CD14-positive monocyte (primary cell): Measurements from ENCODE around the gene ZMYND10. TPM values are rescaled to one million over a fixed set of nuclear protein-coding genes. Genes with fewer than 3 reads are reported as not detected.
A peak's percentile ranks its signal among the peaks of the same experiment; 100 is the strongest.

Source experiments
- DNase-seq, 3 donors: peaks; one replicate each; pipeline ENCODE4 v3.0.0-alpha.2; 2011 to 2022
- H2AFZ ChIP-seq: 2 replicates; pipeline ENCODE4 v1.6.0; 2012; ENCODE audit warnings: mild to moderate bottlenecking, low read depth, low read length, inconsistent platforms; ENCODE audit not compliant: insufficient read depth, poor library complexity, severe bottlenecking
- H3K27ac ChIP-seq, 2 donors: 1 replicate in 1 of 2; 2 replicates in 1 of 2; pipeline ENCODE4 v1.5.1; 2012 to 2013; ENCODE audit warnings: low read length in 2 of 2, control low read depth in 1 of 2, inconsistent platforms in 1 of 2, low read depth in 1 of 2, mild to moderate bottlenecking in 1 of 2
- H3K27me3 ChIP-seq, 2 donors: one replicate each; pipeline versions ENCODE4 v1.6.0 to v1.6.1; 2011 to 2013; ENCODE audit warnings: low read length in 2 of 2; ENCODE audit not compliant: control insufficient read depth in 2 of 2, insufficient read depth in 2 of 2
- H3K36me3 ChIP-seq, 2 donors: replicated peaks in 1 of 2; 1 replicate in 1 of 2; 2 replicates in 1 of 2; pipeline versions ENCODE4 v1.5.1 to v1.6.1; 2012 to 2013; ENCODE audit warnings: low read length in 2 of 2, control low read depth in 1 of 2, inconsistent platforms in 1 of 2, mild to moderate bottlenecking in 1 of 2; ENCODE audit not compliant: insufficient read depth in 2 of 2, control insufficient read depth in 1 of 2
- H3K4me1 ChIP-seq, 2 donors: 1 replicate in 1 of 2; 2 replicates in 1 of 2; pipeline versions ENCODE4 v1.5.1 to v1.6.1; 2012 to 2013; ENCODE audit warnings: low read length in 2 of 2, control low read depth in 1 of 2, inconsistent platforms in 1 of 2, mild to moderate bottlenecking in 1 of 2, moderate library complexity in 1 of 2; ENCODE audit not compliant: insufficient read depth in 2 of 2, control insufficient read depth in 1 of 2
- H3K4me2 ChIP-seq: replicated peaks from 2 replicates; pipeline ENCODE3; 2012; ENCODE audit warnings: low read length, moderate library complexity, mild to moderate bottlenecking; ENCODE audit not compliant: poor library complexity, severe bottlenecking; ENCODE audit errors: extremely low read depth
- H3K4me3 ChIP-seq, 3 experiments: fragments of 200-600 bp in 1 of 3; sonication (generic) in 1 of 3; replicated peaks in 1 of 3; 1 replicate in 2 of 3; 2 replicates in 1 of 3; pipeline ENCODE4 v1.5.1; 2011 to 2013; ENCODE audit warnings: low read length in 3 of 3, mild to moderate bottlenecking in 3 of 3, control low read depth in 2 of 3, low read depth in 2 of 3, inconsistent platforms in 1 of 3, moderate library complexity in 1 of 3
- H3K79me2 ChIP-seq: 2 replicates; pipeline ENCODE4 v1.6.0; 2012; ENCODE audit warnings: mild to moderate bottlenecking, control low read depth, inconsistent platforms, low read length, moderate library complexity; ENCODE audit not compliant: insufficient read depth
- H3K9ac ChIP-seq: 2 replicates; pipeline ENCODE4 v1.6.0; 2017; ENCODE audit warnings: low read length, mild to moderate bottlenecking; ENCODE audit not compliant: insufficient read depth, poor library complexity, severe bottlenecking
- H3K9me3 ChIP-seq, 2 donors: replicated peaks in 1 of 2; 1 replicate in 1 of 2; 2 replicates in 1 of 2; pipeline versions ENCODE4 v1.5.1 to v1.6.1; 2012 to 2013; ENCODE audit warnings: low read length in 2 of 2, control low read depth in 1 of 2; ENCODE audit not compliant: control insufficient read depth in 1 of 2, insufficient read depth in 1 of 2
- H4K20me1 ChIP-seq: 2 replicates; pipeline ENCODE4 v1.6.0; 2012; ENCODE audit warnings: mild to moderate bottlenecking, low read length, control low read depth, moderate library complexity; ENCODE audit not compliant: insufficient read depth
- H3K27ac Mint-ChIP-seq, 7 donors: one replicate each; pipeline ENCODE4 v1.8.0; 2020; ENCODE audit warnings: mild to moderate bottlenecking in 7 of 7, mixed read lengths in 7 of 7, moderate library complexity in 6 of 7, inconsistent platforms in 2 of 7
- H3K27me3 Mint-ChIP-seq, 3 donors: one replicate each; pipeline ENCODE4 v1.8.0; 2021 to 2022; ENCODE audit warnings: low read depth in 3 of 3, mild to moderate bottlenecking in 3 of 3, mixed read lengths in 3 of 3, moderate library complexity in 3 of 3, inconsistent platforms in 1 of 3
- H3K36me3 Mint-ChIP-seq, 2 donors: one replicate each; pipeline ENCODE4 v1.8.0; 2020; ENCODE audit warnings: mixed read lengths in 2 of 2, inconsistent platforms in 1 of 2, mild to moderate bottlenecking in 1 of 2
- H3K4me1 Mint-ChIP-seq: one replicate; pipeline ENCODE4 v1.8.0; 2020; ENCODE audit warnings: mild to moderate bottlenecking, mixed read lengths
- H3K4me3 Mint-ChIP-seq, 2 donors: one replicate each; pipeline ENCODE4 v1.8.0; 2020; ENCODE audit warnings: mild to moderate bottlenecking in 2 of 2, mixed read lengths in 2 of 2, moderate library complexity in 1 of 2
- H3K9me3 Mint-ChIP-seq, 7 donors: one replicate each; pipeline ENCODE4 v1.8.0; 2020 to 2022; ENCODE audit warnings: mixed read lengths in 7 of 7, mild to moderate bottlenecking in 6 of 7, moderate library complexity in 6 of 7, inconsistent platforms in 2 of 7
- CTCF ChIP-seq: fragments of 200-600 bp; IDR thresholded peaks from one replicate; pipeline ENCODE4 v1.8.0; 2022; ENCODE audit warnings: antibody characterized with exemption, mild to moderate bottlenecking
- WGBS: methylation state at CpG from one replicate; pipeline ENCODE4 v1.1.5; 2013; ENCODE audit warnings: missing lambda C conversion rate; ENCODE audit not compliant: insufficient coverage; 5-methylcytosine and 5-hydroxymethylcytosine counted together
- intact Hi-C, 2 donors: fragments of 100-400 bp; cut with micrococcal nuclease; formaldehyde crosslinking; loops; one replicate each; pipeline versions ENCODE4 v1.15.0 to v1.15.1; 2023
- polyA plus RNA-seq, 3 donors: library from polyadenylated mRNA; depleted of rRNA in 1 of 3; unstranded in 2 of 3; stranded (reverse) in 1 of 3; fragments of 300-500 nt in 2 of 3; fragments of >200 nt in 1 of 3; fragmentation: Illumina TruSeq in 2 of 3; gene quantifications; 1 replicate in 2 of 3; 2 replicates in 1 of 3; pipeline ENCODE4 v1.2.3, GENCODE V29; 2012 to 2021

ZMYND10 gene
- polyA plus RNA-seq, 3 donors: 0.12 to 1.7 (median 0.19) TPM

GRCh38 chr3:50321336-50322114 lies 24.0 kb downstream of the ZMYND10 start:
- WGBS: under 1% methylated on average over 52 of the region's 59 CpGs
- peak overlapping the region; percentile 90 for H3K9ac ChIP-seq
- Mint-ChIP-seq H3K27me3 (peaks cover 0 to 4% (median 2%) of the 10 kb centered on the region in 3 donors), H3K9me3 (no peaks in the 10 kb centered on the region), H3K4me1 (peaks cover 83% of the 10 kb centered on the region), H3K4me3 (peak overlapping the region; percentile 86 to 91), H3K27ac (peak overlapping the region; percentile 85 to 99 (median 97)), H3K36me3 (peaks cover 16 to 36% of the 10 kb centered on the region in 2 donors)
- peaks cover 0 to 22% of the 10 kb centered on the region in 2 donors for H3K36me3 ChIP-seq
- H2AFZ ChIP-seq: peak overlapping the region; percentile 86
- H3K27ac ChIP-seq: peak overlapping the region; percentile 77 to 97
- H3K27me3 ChIP-seq: no peaks in the 10 kb centered on the region
- peaks cover 4% of the 10 kb centered on the region for H4K20me1 ChIP-seq
- H3K4me1 ChIP-seq: peaks cover 83 to 94% of the 10 kb centered on the region in 2 donors
- peaks cover 32% of the 10 kb centered on the region for H3K79me2 ChIP-seq
- H3K4me3 ChIP-seq: peak overlapping the region; percentile 60 to 90 (median 77)
- no peaks in the 10 kb centered on the region for H3K9me3 ChIP-seq
- TF ChIP-seq CTCF: peak; percentile 58
- peak; percentile 72 to 74 (median 72) for DNase-seq
- H3K4me2 ChIP-seq: peak overlapping the region; percentile 87
- intact Hi-C loops: loop anchor here (2.0 kb wide), 1 partner anchor 23 kb away; the partner anchor contains the start of genes HYAL3 (in 2 of the 2) and NAA80 (in 2 of the 2)

DNA sequence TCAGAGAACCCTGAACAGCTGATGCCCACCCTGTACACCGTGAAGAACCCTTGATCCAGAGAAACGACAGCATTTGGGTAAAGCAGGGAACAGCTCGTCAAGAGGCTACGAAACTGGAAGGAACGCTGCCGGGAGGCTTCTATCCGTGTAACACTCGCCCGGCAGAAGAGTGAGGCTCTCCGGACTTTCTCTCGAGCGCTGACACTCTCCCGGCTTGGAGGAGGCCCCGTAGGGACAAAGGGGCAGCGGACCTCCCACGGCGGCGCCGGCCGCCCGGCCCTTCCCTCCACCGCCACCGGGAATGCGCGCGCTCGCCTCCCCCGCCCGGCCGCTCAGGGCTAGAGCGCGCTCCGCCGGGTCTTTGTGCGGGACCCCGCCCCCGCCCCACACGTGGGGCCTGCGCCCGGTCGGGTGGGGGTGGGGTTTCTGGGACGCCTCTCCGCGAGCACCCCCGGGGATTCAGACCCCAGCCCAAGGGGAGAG lies 24.6 kb downstream of the ZMYND10 start:
- H3K79me2 ChIP-seq: peaks cover 26% of the 10 kb centered on the region
- H3K27ac Mint-ChIP-seq: peak overlapping the region; percentile 38 to 95 (median 88)
- H3K9me3 Mint-ChIP-seq: no peaks in the 10 kb centered on the region
- no peaks in the 10 kb centered on the region for H3K9me3 ChIP-seq
- peak overlapping the region; percentile 90 for H3K9ac ChIP-seq
- H4K20me1 ChIP-seq: peaks cover 4% of the 10 kb centered on the region
- peaks cover 18 to 36% of the 10 kb centered on the region in 2 donors for H3K36me3 Mint-ChIP-seq
- H3K4me1 Mint-ChIP-seq: peaks cover 82% of the 10 kb centered on the region
- no peak for TF ChIP-seq CTCF
- H3K27me3 Mint-ChIP-seq: peaks cover 0 to 4% (median 2%) of the 10 kb centered on the region in 3 donors
- H2AFZ ChIP-seq: peak overlapping the region; percentile 86
- peak overlapping the region; percentile 60 to 90 (median 77) for H3K4me3 ChIP-seq
- peak overlapping the region; percentile 18 to 97 for H3K27ac ChIP-seq
- intact Hi-C loops: loop anchor here (2.0 kb wide), 1 partner anchor 22 kb away; the partner anchor contains the start of genes HYAL3 (in 2 of the 2) and NAA80 (in 2 of the 2)
- peaks cover 80 to 89% of the 10 kb centered on the region in 2 donors for H3K4me1 ChIP-seq
- H3K27me3 ChIP-seq: no peaks in the 10 kb centered on the region
- WGBS: 0% methylated on average over 31 of the region's 45 CpGs
- peak in 2 of 3 donors; percentile 32 to 36 for DNase-seq
- H3K4me2 ChIP-seq: peak overlapping the region; percentile 87
- peaks cover 0 to 23% of the 10 kb centered on the region in 2 donors for H3K36me3 ChIP-seq
- H3K4me3 Mint-ChIP-seq: peak overlapping the region; percentile 86 to 94
